ENCODE measurements around the gene PPFIA2.
"Not testable (repeated sequence)": the region's sequence is repeated elsewhere in the genome, so short reads cannot be mapped to it uniquely, and the experiment has no call there.

Gene PPFIA2

DNA sequence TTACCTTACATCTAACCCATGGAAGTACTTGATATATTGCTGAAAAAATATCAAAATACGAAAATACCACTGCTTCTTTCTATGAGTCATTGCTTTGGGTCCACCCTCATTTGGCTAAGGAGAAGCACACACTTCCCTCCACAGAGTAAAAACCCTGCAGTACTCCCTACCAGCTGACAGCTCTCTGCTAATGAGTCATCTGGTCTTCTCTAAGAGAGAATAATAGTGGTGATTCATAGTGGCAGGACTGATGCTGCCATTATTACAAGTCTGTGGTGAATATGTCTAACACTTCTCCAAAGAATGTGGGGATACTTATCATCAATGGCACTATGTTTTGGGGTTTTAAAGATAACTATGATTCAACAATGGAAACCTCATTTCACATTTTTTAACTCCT lies 90.7 kb downstream of the PPFIA2 start:
- DNase-seq (ENCODE audit: low spot score): no peak

DNA sequence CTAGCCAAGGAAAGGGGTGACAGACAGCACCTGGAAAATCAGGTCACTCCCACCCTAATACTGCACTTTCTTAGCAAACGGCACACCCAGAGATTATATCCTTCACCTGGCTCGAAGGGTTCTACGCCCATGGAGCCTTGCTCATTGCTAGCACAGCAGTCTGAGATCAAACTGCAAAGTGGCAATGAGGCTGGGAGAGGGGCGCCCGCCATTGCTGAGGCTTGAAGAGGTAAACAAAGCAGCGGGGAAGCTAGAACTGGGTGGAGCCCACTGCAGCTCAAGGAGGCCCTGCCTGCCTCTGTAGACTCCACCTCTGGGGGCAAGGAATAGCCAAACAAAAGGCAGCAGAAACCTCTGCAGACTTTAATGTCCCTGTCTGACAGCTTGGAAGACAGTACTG lies 99.8 kb downstream of the PPFIA2 start:
- not testable (repeated sequence) for DNase-seq (ENCODE audit: low spot score)

DNA sequence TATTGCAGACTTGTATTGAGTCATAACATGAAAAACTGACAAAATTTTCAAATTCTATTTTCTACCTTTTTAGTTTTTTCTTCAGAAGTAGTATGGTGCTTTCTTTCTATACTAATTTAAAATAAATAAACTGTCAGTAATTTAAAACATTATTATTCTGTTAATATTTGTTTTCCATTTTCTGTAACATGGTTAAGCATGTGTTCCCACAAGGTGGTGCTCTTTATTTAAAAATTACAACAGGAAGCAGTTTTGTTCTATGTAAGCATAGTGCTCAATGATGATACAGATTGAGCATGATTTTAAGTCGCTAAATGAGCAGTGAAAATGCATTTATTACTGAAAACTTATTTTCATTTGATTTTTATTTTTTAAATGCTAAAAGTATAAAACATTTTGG lies 114.6 kb downstream of the PPFIA2 start:
- no peak for DNase-seq (ENCODE audit: low spot score)

DNA sequence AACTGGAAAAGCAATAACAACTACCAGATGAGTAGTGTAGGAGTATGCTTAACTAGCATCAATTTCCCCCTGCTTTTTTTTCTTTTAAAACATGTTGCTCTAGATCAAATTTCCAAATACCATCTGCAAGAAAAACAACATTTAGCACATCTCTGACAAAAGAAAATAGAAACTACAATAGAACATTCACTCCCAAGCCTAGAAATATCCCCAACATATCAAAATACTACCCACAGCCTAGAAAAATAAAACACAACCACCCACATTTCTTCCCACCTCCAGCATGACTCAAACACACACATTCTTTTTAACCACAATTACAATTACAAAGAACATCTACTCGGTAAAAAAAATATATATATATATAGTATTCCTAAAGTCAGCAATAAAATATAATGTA lies 120.0 kb downstream of the PPFIA2 start:
- no peak for DNase-seq (ENCODE audit: low spot score)

DNA sequence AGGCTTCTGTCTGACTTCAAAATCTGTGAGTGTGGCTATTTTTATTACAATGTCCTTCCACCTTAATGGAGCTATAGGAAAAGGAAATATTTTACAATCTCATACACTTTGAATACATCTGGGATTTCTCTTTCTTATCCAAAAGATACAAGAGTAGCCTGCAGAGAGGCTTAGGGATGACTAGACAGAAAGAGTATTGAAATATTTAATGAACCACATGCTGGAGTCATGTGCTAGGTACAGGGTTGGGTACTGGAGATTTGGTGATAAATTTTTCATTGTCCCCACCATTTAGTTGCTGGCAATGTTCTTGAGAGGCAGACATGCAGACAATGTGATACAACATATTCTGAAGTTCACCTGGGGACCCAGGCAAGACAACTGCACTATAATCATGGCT lies 126.0 kb downstream of the PPFIA2 start:
- no peak for DNase-seq (ENCODE audit: low spot score)

DNA sequence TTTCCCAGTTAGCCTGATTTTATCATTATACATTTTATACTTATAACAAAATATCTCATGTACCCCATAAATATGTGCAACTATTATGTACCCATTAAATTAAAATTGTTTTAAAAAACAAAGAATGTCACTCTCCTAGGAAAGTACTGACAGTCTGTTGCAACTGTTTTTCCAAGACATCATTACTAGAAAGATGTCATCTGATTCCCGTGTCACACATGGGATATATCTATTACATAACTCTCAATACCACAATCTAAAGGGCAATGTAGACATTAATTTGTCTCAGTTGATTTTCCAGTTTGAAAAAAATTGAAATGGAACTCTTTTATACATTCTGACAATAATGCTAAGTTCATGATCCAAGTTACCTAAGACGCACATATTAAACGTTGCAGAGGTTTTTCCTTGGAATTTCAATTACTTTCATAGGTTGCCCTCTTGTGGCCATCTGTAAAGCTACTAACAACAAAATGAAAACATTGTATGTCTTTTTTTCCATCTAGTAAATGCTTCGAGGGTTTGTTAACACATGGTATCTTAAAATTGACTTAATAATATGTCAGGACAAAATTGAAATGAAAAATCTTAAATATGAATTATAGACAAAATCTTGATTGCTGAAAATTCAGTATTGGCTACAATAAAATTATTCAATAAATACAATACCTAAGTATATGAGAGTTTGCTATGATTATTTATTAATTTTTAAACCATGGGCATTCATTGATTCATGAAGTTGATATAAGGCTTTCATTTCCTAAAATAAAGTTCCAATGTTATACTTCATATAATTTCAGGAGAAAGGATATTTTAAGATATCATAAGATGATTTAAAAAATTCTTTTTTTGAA lies 131.6 kb downstream of the PPFIA2 start:
- DNase-seq (ENCODE audit: low spot score): no peak

DNA sequence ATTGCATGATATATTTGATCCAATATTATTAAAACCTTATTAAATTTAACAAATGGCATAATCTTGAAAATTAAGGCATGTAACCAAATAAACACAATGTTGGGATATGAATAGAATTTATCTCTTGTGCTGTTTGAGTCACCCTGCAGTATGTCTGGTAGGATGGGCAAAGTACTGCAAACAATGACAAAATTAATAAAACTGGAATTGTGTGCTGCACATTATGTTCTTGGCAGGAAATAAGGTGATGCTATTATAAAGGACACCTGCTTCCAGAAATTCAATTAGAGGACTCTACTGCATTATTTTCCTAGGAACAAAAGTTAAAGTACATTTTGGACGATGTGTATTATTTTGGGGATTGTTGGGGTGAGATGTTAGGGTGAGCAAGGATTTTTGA lies 132.7 kb downstream of the PPFIA2 start:
- no peak for DNase-seq (ENCODE audit: low spot score)

DNA sequence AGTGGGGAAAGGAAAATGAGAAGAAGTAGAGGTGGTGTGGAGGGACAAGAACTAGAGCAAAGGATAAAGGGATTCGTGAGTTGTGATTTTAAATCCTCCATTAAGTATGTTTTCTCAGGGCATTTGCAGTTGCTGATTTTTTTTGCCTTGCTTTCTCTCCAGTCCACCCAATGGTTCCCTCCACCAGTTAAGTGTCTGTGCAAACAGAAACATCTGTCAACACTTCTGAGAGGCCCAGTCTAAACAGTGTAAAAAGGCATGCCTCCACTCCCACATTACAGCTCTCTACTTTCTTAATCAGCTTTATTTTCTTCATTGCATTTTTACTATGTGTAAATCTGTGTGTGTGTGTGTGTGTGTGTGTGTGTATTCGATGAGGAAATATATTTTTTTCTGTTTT lies 141.2 kb downstream of the PPFIA2 start:
- no peak for DNase-seq (ENCODE audit: low spot score)

DNA sequence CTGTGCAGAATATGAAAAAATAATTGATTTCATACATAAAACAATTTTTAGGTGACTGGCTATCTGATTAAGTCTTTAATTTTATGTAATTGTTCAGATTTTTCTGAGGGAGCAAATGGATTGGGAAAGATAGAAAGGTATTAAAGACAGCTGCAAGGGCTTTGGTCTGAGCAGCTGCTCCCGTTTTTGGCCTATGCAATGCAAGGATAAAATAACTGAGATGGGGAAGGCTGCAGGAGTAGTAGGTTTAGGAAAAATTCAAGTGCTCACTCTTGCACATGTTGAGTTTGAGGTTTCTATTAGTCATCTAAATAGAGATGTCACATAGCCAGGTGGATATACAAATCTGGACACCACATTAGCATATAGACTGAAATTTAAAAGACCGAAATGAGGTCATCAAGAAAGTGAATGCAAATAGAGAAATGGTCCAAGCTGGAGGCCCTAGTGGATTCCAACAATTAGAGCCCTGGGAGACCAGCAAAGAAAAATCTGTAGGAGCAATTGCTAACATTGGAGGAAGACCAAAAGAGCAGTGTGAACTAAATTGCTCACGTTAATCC lies 144.0 kb downstream of the PPFIA2 start:
- DNase-seq (ENCODE audit: low spot score): no peak

DNA sequence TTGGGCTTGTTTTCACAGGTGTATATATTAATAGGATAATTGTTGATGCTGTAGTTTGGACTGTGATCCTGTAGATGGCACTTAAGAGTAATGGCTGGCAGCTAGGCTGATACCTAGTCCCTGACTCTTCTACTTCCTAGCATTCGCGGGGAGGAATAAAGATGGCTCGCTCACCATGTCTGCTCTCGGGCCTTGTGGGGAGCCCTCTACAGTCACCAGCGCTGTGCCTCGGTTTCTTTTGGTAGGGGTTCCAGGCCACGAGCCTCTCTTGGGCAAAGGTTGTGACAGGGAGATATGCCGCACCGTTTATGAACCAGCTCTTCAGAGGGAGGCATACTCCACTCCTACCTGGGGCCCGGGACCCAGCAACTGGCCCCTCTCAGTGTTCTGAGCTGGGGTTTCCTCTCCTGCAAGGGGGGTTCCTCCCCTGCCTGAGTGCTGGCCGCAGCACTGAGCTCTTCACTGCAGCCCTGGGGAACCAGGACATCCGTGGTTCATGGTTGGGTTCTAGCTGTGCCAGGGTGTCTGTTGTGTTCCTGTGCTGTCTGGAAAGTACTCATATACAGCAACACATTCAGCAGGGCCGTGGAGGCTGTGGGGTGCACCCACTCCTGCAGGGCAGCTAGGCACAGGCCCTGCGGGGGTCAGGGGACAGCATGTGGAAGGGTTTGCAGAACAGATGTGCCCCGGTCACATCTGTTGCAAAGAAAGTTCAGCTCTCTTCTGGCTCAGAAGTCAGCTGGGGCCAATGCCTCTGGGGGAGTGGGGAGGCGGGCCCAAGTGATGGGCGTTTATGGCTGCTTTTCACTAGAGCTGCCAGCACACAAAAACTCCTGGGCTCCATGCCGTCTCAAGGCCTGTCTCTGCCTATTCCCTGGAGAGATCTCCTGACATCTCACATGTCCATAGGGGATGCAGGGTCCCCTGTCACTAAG lies 147.9 kb downstream of the PPFIA2 start:
- DNase-seq (ENCODE audit: low spot score): no peak

DNA sequence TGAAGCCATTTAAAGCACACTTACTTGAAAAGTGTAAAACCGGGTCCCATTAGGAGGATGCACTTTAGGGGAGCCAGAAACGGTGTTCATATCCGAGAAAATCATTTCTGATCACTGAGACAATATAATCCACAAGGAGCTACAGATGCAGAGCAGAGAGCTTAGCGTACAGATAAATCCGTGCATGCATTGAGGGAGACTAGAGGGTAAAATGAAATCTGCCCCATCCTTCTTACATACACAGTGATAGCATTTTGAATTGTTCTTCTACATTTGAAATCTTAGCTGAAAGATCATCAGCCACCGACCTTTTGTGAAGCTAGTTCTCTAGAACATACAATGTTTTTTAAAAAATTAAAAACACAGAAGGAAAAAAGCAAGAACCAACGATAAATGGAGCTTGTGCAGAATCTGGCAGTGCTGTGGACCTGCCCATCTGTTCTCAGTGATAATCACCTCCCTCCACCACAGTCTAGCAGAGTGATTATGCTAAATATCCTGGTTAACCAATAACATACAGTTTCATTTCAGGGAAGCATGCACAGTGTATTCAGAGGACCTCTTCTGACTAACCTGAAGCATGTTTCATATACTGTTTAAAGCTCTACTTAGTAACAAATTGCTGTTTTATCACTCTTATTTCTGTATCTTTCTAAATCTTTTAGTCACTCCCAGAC lies 161.1 kb downstream of the PPFIA2 start:
- DNase-seq (ENCODE audit: low spot score): no peak

DNA sequence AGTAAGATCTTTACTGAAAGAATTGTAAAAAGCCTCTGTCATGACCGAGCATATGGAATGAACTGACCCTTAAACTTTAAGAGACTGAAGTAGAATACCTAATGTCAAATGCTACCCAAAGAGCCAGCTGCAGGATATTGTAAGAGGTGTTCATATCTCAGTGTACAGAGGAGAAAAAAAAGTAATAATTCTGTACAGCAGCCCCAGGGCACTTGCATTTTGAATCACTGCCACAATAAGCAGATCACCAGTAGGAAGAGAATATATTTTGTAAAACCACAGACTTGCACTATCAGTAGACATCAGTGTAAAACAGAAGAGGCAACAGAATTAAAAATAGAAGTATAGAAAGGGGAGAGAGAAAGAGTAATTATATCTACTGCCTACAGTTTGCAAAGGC lies 162.6 kb downstream of the PPFIA2 start:
- no peak for DNase-seq (ENCODE audit: low spot score)

DNA sequence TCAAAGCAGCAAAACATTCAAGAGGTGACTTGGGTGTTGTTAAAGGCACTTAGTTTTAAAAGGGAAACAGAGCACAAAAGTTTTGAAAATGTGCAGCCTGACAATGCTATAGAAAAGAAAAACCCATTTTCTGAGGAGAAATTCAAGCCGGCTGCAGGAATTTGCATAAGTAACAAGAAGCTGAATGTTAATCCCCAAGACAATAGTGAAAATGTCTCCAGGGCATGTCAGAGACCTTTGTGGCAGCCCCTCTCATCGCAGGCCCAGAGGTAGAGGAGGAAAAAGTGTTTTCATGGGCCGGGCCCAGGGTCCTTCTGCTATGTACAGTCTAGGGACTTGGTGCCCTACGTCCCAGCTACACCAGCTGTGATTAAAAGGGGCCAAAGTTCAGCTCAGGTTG lies 167.9 kb downstream of the PPFIA2 start:
- DNase-seq (ENCODE audit: low spot score): no peak

DNA sequence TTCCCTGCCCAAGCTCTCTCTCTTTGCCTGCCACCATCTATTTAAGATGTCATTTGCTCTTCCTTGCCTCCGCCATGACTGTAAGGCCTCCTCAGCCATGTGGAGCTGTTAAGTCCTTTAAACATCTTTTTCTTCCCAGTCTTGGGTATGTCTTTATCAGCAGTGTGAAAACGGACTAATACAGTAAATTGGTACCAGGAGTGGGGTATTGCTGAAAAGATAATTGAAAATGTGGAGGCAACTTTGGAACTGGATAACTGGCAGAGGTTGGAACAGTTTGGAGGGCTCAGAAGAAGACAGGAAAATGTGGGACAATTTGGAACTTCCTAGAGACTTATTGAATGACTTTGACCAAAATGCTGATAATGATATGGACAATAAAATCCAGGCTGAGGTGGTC lies 168.4 kb downstream of the PPFIA2 start:
- DNase-seq (ENCODE audit: low spot score): not testable (repeated sequence)

DNA sequence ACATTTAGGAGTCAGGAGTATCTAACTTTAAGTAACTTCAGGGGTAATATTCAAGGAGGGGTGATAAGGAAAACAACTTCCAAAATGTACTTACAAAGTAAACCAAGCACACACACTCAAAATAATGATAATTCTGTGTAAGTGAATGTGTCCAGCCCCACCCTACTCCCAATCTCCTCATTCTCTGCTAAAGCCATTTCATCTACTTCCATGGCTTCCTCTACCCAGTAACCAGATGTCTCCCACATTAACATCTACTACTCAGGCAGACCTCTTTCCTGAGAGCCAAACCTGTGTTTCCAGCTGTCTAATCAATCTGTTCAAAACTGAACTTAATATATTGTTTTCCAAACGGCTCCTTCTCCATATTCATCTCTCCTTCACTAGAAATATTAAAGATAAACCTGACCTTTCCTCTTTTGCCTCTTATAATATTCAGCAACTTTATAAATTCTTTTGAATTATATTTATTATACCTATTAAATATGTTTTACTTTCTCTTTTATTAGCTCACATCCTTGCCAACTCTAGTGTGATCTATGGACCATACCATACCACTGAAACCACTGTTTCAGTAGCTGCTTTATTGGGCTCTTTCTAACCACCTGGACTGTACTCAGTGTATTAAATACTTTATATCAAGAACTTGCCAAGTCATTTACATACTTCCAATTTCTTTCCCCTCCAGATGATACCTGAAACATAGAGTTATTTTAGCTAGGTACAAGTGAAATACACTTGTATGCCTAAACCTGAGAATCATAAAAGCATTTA lies 170.7 kb downstream of the PPFIA2 start:
- no peak for DNase-seq (ENCODE audit: low spot score)

DNA sequence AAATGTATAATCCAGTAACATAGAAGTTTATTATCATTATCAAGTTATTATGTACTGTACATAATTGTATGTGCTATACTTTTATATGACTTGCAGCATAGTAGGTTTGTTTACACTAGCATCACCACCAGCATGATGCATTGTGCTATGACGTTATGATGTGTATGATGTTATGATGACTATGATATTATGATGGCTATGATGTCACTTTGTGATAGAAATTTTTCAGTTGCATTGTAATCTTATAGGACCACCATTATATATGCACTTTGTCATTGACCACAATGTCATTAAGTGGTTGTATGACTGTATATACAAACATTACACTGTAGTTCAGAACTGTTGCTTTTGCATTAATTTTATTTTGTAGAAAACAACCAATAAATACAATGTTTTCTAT lies 173.4 kb downstream of the PPFIA2 start:
- no peak for DNase-seq (ENCODE audit: low spot score)

DNA sequence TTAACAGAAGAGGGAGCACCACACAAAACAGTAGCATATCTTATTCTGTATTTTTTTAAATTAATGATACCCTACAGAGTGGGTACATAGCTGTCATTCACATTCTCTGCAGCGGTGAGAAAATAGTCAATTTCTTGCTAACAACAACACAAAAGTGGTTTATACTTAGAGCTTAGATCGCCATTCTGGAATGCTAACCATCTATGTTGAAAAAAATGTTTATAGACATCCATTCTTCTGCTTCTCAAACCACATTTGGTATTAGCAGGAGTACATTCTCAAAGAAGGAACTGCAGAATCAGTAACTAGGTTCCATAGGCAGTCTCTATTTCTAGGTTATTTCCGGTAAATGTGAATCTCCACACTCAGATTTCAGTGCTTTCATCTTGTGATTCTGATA lies 185.9 kb downstream of the PPFIA2 start:
- no peak for DNase-seq (ENCODE audit: low spot score)

DNA sequence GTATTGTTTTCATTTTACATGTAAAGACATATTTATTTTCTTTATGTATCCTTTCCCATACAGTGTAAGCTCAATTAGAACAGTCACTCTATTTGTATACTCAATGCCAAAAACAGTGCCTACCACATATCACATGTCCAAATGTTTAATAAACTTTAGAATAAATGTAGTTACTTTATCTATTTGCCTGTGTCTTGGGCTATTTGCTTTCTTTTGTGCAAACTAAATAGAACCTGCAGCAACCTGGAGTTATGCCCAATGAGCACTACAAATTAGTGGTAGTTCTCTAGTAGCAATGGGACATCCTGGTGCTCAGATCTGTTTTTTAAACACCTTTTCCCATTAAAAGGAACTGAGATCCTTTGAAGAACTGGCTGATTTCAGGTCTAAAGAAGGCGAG lies 186.7 kb downstream of the PPFIA2 start:
- no peak for DNase-seq (ENCODE audit: low spot score)

DNA sequence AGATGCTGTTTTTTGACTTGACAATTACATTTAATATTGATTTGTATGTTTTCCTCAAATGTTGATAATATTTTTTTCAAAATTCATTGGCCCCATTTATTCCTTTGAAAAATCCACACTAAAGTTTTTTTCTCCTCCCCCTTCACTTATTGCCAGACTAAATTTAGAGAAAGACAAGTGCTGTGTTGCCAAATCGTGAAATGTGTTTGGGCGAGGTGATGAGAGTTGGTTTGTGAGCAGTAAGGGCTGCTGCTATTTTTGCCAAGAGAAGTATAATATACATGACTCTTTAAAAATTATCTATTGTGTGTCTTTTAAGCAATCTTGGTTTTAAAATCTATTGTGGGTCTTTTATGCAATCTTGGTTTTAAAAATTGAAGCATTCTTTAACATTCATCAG lies 188.9 kb downstream of the PPFIA2 start:
- no peak for DNase-seq (ENCODE audit: low spot score)

DNA sequence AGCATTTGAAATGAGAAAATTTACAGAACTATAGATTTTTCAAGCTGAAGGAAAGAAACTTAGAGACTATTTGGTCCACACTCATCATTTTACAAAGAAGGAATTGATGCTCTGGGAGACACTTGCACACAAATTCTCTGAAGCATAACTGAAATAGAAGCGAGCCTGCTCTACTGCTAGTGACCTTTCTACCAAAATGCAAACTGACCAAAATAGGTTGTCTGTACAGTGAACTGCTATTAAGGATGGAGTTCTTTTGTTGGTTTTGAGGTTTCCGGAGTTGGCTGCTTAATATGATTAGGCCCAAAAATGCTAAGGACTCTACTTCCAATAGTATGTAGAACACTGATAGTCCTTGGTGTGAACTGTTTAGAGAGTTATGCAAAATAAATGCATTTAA lies 194.9 kb downstream of the PPFIA2 start:
- DNase-seq (ENCODE audit: low spot score): no peak

DNA sequence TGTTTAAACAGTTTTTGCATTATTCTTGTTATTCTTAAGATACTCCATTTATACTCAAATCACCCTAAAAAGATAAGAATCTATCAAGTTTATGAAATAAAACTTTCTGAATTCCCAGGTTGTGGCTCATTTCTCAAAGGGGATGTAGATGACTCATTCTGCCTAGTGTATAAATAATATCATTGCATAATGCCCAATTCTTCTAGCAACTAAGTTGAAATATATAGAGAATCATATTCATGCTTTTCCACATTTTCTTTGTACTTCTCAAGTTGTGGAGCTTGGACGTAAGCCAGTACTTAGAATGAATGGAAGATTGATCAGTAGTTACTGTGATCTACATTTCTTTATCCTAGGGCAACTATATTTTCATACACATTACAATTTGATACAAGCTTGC lies 201.1 kb downstream of the PPFIA2 start:
- DNase-seq (ENCODE audit: low spot score): no peak

DNA sequence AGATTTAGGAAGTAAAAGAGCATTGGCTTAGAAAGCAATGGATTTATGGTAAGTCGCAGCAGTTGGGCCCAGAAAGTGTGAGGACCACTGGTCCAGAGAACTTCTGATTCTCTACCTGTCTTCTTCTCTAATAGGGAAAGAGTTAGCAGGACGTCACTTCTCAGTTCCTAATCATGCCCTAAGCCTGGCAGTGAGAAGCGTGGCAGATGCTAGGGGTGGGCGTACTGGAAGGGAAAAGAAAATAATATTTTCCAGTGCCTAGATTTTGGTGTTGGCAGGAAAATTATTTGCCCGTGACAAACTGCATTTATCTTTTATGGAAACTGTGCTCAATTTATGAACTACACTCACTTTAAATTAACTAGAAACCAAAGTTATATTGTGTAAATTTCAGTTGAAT lies 212.3 kb downstream of the PPFIA2 start:
- DNase-seq (ENCODE audit: low spot score): no peak
